HCT116 (cell line): ENCODE measurements around the gene RHBDL3. TPM values are rescaled to one million over a fixed set of nuclear protein-coding genes. Genes with fewer than 3 reads are reported as not detected.

Experiments
- ATAC-seq: fragments of 200-7000 bp; cut with Tn5 transposase; 2 replicates; pipeline ENCODE4 v1.9.1; 2020; ENCODE audit warnings: mild to moderate bottlenecking, moderate library complexity
- BruUV-seq: library from RNA; stranded (reverse); fragments of 400-500 nt; replicated peaks from 2 replicates; lab custom pipeline; 2021; lab: Mats Ljungman, UMichigan
- CTCF ChIA-PET: fragments of 300-600 bp; sonication (Branson Sonifier 250); formaldehyde crosslinking; loops from one replicate; lab custom pipeline; 2021; ENCODE audit warnings: antibody characterized with exemption; lab: Charles Lee
- POLR2A ChIA-PET: fragments of 300-600, 350-600 bp; sonication (Branson Sonifier 250); formaldehyde crosslinking; loops from one replicate; lab custom pipeline; 2021; ENCODE audit warnings: antibody characterized with exemption; lab: Charles Lee
- RAD21 ChIA-PET, 2 experiments: fragments of 300-600 bp; sonication (Branson Sonifier 250); formaldehyde crosslinking; loops; one replicate each; lab custom pipeline; 2023; ENCODE audit warnings: low total read pairs in 2 of 2; ENCODE audit not compliant: uncharacterized antibody in 2 of 2, unreplicated experiment in 2 of 2, low non-redundant PET in 1 of 2; lab: Charles Lee
- DNase-seq: peaks from one replicate; pipeline ENCODE4 v3.0.0-alpha.2; 2010; ENCODE audit warnings: low read depth, low spot score
- H2AFZ ChIP-seq: fragments of 200-600 bp; shearing (Covaris generic), sonication (generic); 2 replicates; pipeline ENCODE4 v1.6.1; 2017; ENCODE audit warnings: low read depth, mixed run types, mixed read lengths, antibody characterized with exemption, low read length; ENCODE audit not compliant: poor library complexity, severe bottlenecking
- H3K27ac ChIP-seq: 2 replicates; pipeline ENCODE4 v1.5.1; 2012; ENCODE audit warnings: low read depth, low read length
- H3K27me3 ChIP-seq: fragments of 200-600 bp; sonication (generic); 2 replicates; pipeline ENCODE4 v1.6.1; 2016; ENCODE audit warnings: mixed run types, low read length, mixed read lengths; ENCODE audit not compliant: insufficient read depth
- H3K36me3 ChIP-seq, 2 experiments: fragments of 200-500 bp in 1 of 2; fragments of 200-600 bp in 1 of 2; sonication (Bioruptor generic) in 1 of 2; sonication (generic) in 1 of 2; 2 replicates each; pipeline versions ENCODE4 v1.5.1 to v1.6.1; 2014 to 2016; ENCODE audit warnings: low read length in 2 of 2, inconsistent platforms in 1 of 2, mixed read lengths in 1 of 2, mixed run types in 1 of 2; ENCODE audit not compliant: insufficient read depth in 2 of 2, control insufficient read depth in 1 of 2
- H3K4me1 ChIP-seq, 2 experiments: fragments of 200-600 bp in 1 of 2; sonication (generic) in 1 of 2; 2 replicates each; pipeline versions ENCODE4 v1.5.1 to v1.6.1; 2012 to 2017; ENCODE audit warnings: low read length in 2 of 2, inconsistent platforms in 1 of 2, mild to moderate bottlenecking in 1 of 2, mixed read lengths in 1 of 2, mixed run types in 1 of 2, moderate library complexity in 1 of 2; ENCODE audit not compliant: insufficient read depth in 2 of 2, control insufficient read depth in 1 of 2
- H3K4me2 ChIP-seq: fragments of 200-600 bp; sonication (generic); 2 replicates; pipeline ENCODE4 v1.6.1; 2017; ENCODE audit warnings: mixed run types, low read length, mixed read lengths
- H3K4me3 ChIP-seq, 2 experiments: fragments of 200-600 bp in 1 of 2; sonication (generic) in 1 of 2; replicated peaks in 1 of 2; 2 replicates each; pipeline ENCODE4 v1.5.1; 2011 to 2016; ENCODE audit warnings: low read length in 2 of 2, control low read depth in 1 of 2, low read depth in 1 of 2, mild to moderate bottlenecking in 1 of 2, mixed read lengths in 1 of 2, mixed run types in 1 of 2
- H3K79me2 ChIP-seq: fragments of 200-600 bp; sonication (generic); 2 replicates; pipeline ENCODE4 v1.6.1; 2017; ENCODE audit warnings: mild to moderate bottlenecking, mixed run types, low read length, moderate library complexity, mixed read lengths; ENCODE audit not compliant: insufficient read depth
- H3K9ac ChIP-seq: fragments of 200-600 bp; sonication (generic); 2 replicates; pipeline ENCODE4 v1.6.1; 2016; ENCODE audit warnings: low read length, mixed read lengths
- H3K9me2 ChIP-seq: fragments of 200-600 bp; sonication (generic), shearing (Covaris generic); 2 replicates; pipeline ENCODE4 v1.6.1; 2017; ENCODE audit warnings: mixed run types, mild to moderate bottlenecking, moderate library complexity; ENCODE audit not compliant: insufficient read depth
- H3K9me3 ChIP-seq, 2 experiments: fragments of 200-500 bp in 1 of 2; fragments of 200-600 bp in 1 of 2; sonication (Bioruptor generic) in 1 of 2; sonication (generic) in 1 of 2; 2 replicates each; pipeline ENCODE4 v1.6.1; 2014 to 2017; ENCODE audit warnings: low read length in 2 of 2, mixed read lengths in 2 of 2, inconsistent platforms in 1 of 2, low read depth in 1 of 2, mild to moderate bottlenecking in 1 of 2, mixed run types in 1 of 2, moderate library complexity in 1 of 2; ENCODE audit not compliant: control insufficient read depth in 1 of 2, insufficient read depth in 1 of 2
- H4K20me1 ChIP-seq: fragments of 200-600 bp; sonication (generic), shearing (Covaris generic); 2 replicates; pipeline ENCODE4 v1.6.1; 2017; ENCODE audit warnings: mixed run types, mild to moderate bottlenecking, moderate library complexity; ENCODE audit not compliant: insufficient read depth
- ATF3 ChIP-seq: IDR thresholded peaks from 2 replicates; pipeline ENCODE4 v1.6.1; 2012
- CEBPB ChIP-seq: IDR thresholded peaks from 2 replicates; pipeline ENCODE4 v1.6.1; 2012; ENCODE audit warnings: low read depth
- EGR1 ChIP-seq: IDR thresholded peaks from 2 replicates; pipeline ENCODE4 v1.6.1; 2012; ENCODE audit warnings: low read depth
- EZH2 ChIP-seq: fragments of 200-600 bp; sonication (generic); IDR thresholded peaks from 2 replicates; pipeline ENCODE4 v1.6.1; 2017; ENCODE audit warnings: antibody characterized with exemption, mixed run types
- FOSL1 ChIP-seq: IDR thresholded peaks from 2 replicates; pipeline ENCODE4 v1.6.1; 2012; ENCODE audit warnings: low read depth
- JUND ChIP-seq: IDR thresholded peaks from 2 replicates; pipeline ENCODE4 v1.6.1; 2012
- MAX ChIP-seq: IDR thresholded peaks from 2 replicates; pipeline ENCODE4 v1.6.1; 2012
- POLR2A ChIP-seq: IDR thresholded peaks from 2 replicates; pipeline ENCODE4 v1.7.0; 2011; ENCODE audit warnings: borderline replicate concordance; ENCODE audit not compliant: insufficient read depth, insufficient read length; ENCODE audit errors: extremely low read depth
- POLR2AphosphoS5 ChIP-seq: IDR thresholded peaks from 2 replicates; pipeline ENCODE4 v1.6.1; 2011; ENCODE audit warnings: mild to moderate bottlenecking, low read depth, low read length, moderate library complexity
- RAD21 ChIP-seq: IDR thresholded peaks from 2 replicates; pipeline ENCODE4 v1.6.1; 2012; ENCODE audit warnings: low read depth, mild to moderate bottlenecking
- REST ChIP-seq: IDR thresholded peaks from 2 replicates; pipeline ENCODE4 v1.6.1; 2012; ENCODE audit warnings: low read depth
- SRF ChIP-seq: IDR thresholded peaks from 2 replicates; pipeline ENCODE4 v1.6.1; 2012; ENCODE audit warnings: low read depth
- ZBTB33 ChIP-seq: IDR thresholded peaks from 2 replicates; pipeline ENCODE4 v1.6.1; 2011; ENCODE audit warnings: mild to moderate bottlenecking, low read length, moderate library complexity; ENCODE audit not compliant: insufficient replicate concordance; ENCODE audit errors: extremely low read depth
- ZFX ChIP-seq: fragments of 450-650 bp; IDR thresholded peaks from 2 replicates; pipeline ENCODE4 v1.6.1; 2017
- ZNF274 ChIP-seq: fragments of 200-500 bp; sonication (Bioruptor generic); IDR thresholded peaks from 2 replicates; pipeline ENCODE4 v1.6.1; 2014; ENCODE audit warnings: mild to moderate bottlenecking, low read depth, low read length, inconsistent platforms
- intact Hi-C: fragments of 100-400 bp; cut with micrococcal nuclease; formaldehyde crosslinking; loops from 2 replicates; pipeline ENCODE4 v1.10.0; 2022
- total RNA-seq: library from RNA; stranded (reverse); gene quantifications from one replicate; pipeline ENCODE4 v1.2.1, GENCODE V29; 2021; ENCODE audit not compliant: unreplicated experiment

The RHBDL3 gene
- total RNA-seq, 1 experiment from 2014 or later: 4.0 TPM

GRCh38 chr17:32259586-32259985 lies 6.0 kb upstream of the RHBDL3 start:
- Histone ChIP-seq H3K4me3 (no peak overlapping the region), H3K36me3 (no peaks in the 10 kb centered on the region), H3K9ac (no peak overlapping the region), H3K4me1 (no peaks in the 10 kb centered on the region), H3K4me2 (no peak overlapping the region), H3K9me2 (no peaks in the 10 kb centered on the region), H4K20me1 (no peaks in the 10 kb centered on the region), H2AFZ (no peak overlapping the region), H3K79me2 (no peaks in the 10 kb centered on the region), H3K9me3 (no peaks in the 10 kb centered on the region), H3K27ac (no peak overlapping the region), H3K27me3 (no peaks in the 10 kb centered on the region)
- intact Hi-C loops: loop anchor here (10.0 kb wide), 1 partner anchor 495 kb away; no protein-coding TSS in a partner anchor
- BruUV-seq: no TSS peak
- ATAC-seq: no peak
- POLR2A ChIA-PET: no interaction called here
- DNase-seq: no peak
- TF ChIP-seq ATF3 (no peak), EZH2 (no peak), REST (no peak), ZFX (no peak), ZNF274 (no peak), CEBPB (no peak), RAD21 (no peak), FOSL1 (no peak), POLR2A (no peak), MAX (no peak), EGR1 (no peak), JUND (no peak), SRF (no peak), POLR2AphosphoS5 (no peak), ZBTB33 (no peak)
- CTCF ChIA-PET: no interaction called here
- RAD21 ChIA-PET: interaction anchor here in 1 of 2 experiments (0.7 kb wide), 1 partner anchor 65 kb away, joined by 7 read pairs; no protein-coding TSS in a partner anchor
